ENCODE measurements around the gene SMARCAL1. TPM values are rescaled to one million over a fixed set of nuclear protein-coding genes. Genes with fewer than 3 reads are reported as not detected.
A peak's percentile ranks its signal among the peaks of the same experiment; 100 is the strongest.

SMARCAL1 gene
- total and polyA plus RNA-seq, 2 of the 13 experiments (the other 11 are each of a cell fraction or from before 2014, with no cell fraction given), result 12.7 to 21.3 TPM

- TF ChIP-seq ZNF549 (CRISPR knock-in tag; IDR thresholded peaks at IDR 0.05) (no peak), SP140L (CRISPR knock-in tag; IDR thresholded peaks at IDR 0.05; ENCODE audit: borderline replicate concordance) (0 out of 2 replicates have a peak, but pooled peaks have one; percentile 25), GLI4 (CRISPR knock-in tag; IDR thresholded peaks at IDR 0.05; ENCODE audit: borderline replicate concordance) (0 out of 2 replicates have a peak, but pooled peaks have one; percentile 36), BRD4 (CRISPR knock-in tag; IDR thresholded peaks at IDR 0.05) (peak; percentile 84; the same call in 1 of the 2 replicates), PLRG1 (conservative IDR thresholded peaks at IDR 0.05) (no peak), AHDC1 (CRISPR knock-in tag; IDR thresholded peaks at IDR 0.05; ENCODE audit: borderline replicate concordance) (peak; percentile 53; the same call in 1 of the 2 replicates), ZBTB26 (CRISPR knock-in tag; IDR thresholded peaks at IDR 0.05; ENCODE audit: borderline replicate concordance) (peak; percentile 84), PRDM4 (CRISPR knock-in tag; IDR thresholded peaks at IDR 0.05; ENCODE audit: borderline replicate concordance) (no peak; the same call in 1 of the 2 replicates), SMYD3 (CRISPR knock-in tag; IDR thresholded peaks at IDR 0.05) (no peak), RFXAP (CRISPR knock-in tag; IDR thresholded peaks at IDR 0.05; ENCODE audit: borderline replicate concordance) (0 out of 2 replicates have a peak, but pooled peaks have one; percentile 83), MNT (IDR thresholded peaks at IDR 0.05) (no peak), TBP (CRISPR knock-in tag; IDR thresholded peaks at IDR 0.05) (peak; percentile 97)
These were observed at the start of gene SMARCAL1 (continued) for GRCh38 chr2:216412022-216412999.
